Fibroblast of lung (primary cell): ENCODE measurements around the gene KCNN3. TPM values are rescaled to one million over a fixed set of nuclear protein-coding genes. Genes with fewer than 3 reads are reported as not detected.

Source experiments
- DNase-seq, 2 donors: peaks; one replicate each; pipeline versions ENCODE4 v3.0.0 to v3.0.0-alpha.2; 2010; ENCODE audit warnings: low read depth in 2 of 2
- H2AFZ ChIP-seq: 2 replicates; pipeline ENCODE4 v1.5.1; 2012; ENCODE audit warnings: low read length, control low read depth, inconsistent platforms
- H3K27ac ChIP-seq: 2 replicates; pipeline ENCODE4 v1.5.1; 2011; ENCODE audit warnings: low read length, control low read depth; ENCODE audit not compliant: insufficient read depth
- H3K27me3 ChIP-seq: 2 replicates; pipeline ENCODE4 v1.5.1; 2011; ENCODE audit warnings: mild to moderate bottlenecking, low read length; ENCODE audit not compliant: control insufficient read depth, insufficient read depth
- H3K36me3 ChIP-seq: 2 replicates; pipeline ENCODE4 v1.5.1; 2011; ENCODE audit warnings: low read length; ENCODE audit not compliant: control insufficient read depth, insufficient read depth
- H3K4me1 ChIP-seq: 2 replicates; pipeline ENCODE4 v1.5.1; 2011; ENCODE audit warnings: low read length; ENCODE audit not compliant: control insufficient read depth, insufficient read depth; ENCODE audit errors: extremely low read depth
- H3K4me2 ChIP-seq: 2 replicates; pipeline ENCODE4 v1.5.1; 2011; ENCODE audit warnings: low read length, control low read depth; ENCODE audit not compliant: insufficient read depth; ENCODE audit errors: extremely low read depth
- H3K4me3 ChIP-seq, 4 experiments: fragments of 200-600 bp in 1 of 4; sonication (generic) in 1 of 4; replicated peaks in 1 of 4; 2 replicates each; pipeline ENCODE4 v1.5.1; 2011 to 2016; ENCODE audit warnings: low read length in 4 of 4, low read depth in 3 of 4, mild to moderate bottlenecking in 3 of 4, control low read depth in 2 of 4, inconsistent platforms in 1 of 4, mixed read lengths in 1 of 4; ENCODE audit not compliant: insufficient read depth in 1 of 4; ENCODE audit errors: control extremely low read depth in 1 of 4
- H3K79me2 ChIP-seq: 2 replicates; pipeline ENCODE4 v1.5.1; 2012; ENCODE audit warnings: mild to moderate bottlenecking, low read length, inconsistent platforms; ENCODE audit not compliant: control insufficient read depth, insufficient read depth
- H3K9ac ChIP-seq: 2 replicates; pipeline ENCODE4 v1.5.1; 2011; ENCODE audit warnings: mild to moderate bottlenecking, low read length, control low read depth; ENCODE audit not compliant: insufficient read depth
- H3K9me3 ChIP-seq: 2 replicates; pipeline ENCODE4 v1.5.1; 2012; ENCODE audit warnings: low read depth, low read length; ENCODE audit not compliant: control insufficient read depth, insufficient read depth
- H4K20me1 ChIP-seq: 2 replicates; pipeline ENCODE4 v1.5.1; 2011; ENCODE audit warnings: low read length; ENCODE audit not compliant: control insufficient read depth, insufficient read depth; ENCODE audit errors: extremely low read depth
- EZH2 ChIP-seq: IDR thresholded peaks from 2 replicates; pipeline ENCODE4 v1.5.1; 2012; ENCODE audit warnings: low read length, control low read depth, mild to moderate bottlenecking; ENCODE audit errors: missing control alignments
- polyA plus RNA-seq, 2 donors: library from polyadenylated mRNA; depleted of rRNA in 1 of 2; stranded (reverse) in 1 of 2; unstranded in 1 of 2; fragments of >200 nt; gene quantifications; 2 replicates each; pipeline ENCODE4 v1.2.1, GENCODE V29; 2011 to 2012; ENCODE audit warnings: missing spikeins in 1 of 2
- total RNA-seq: library from RNA; depleted of rRNA; stranded (reverse); fragments of >200 nt; gene quantifications from 2 replicates; pipeline ENCODE4 v1.2.1, GENCODE V29; 2014
- TF ChIP-seq, protein P1 (sequence below), 2 donors: IDR thresholded peaks in 1 of 2; conservative IDR thresholded peaks in 1 of 2; 1 replicate in 1 of 2; 2 replicates in 1 of 2; pipeline ENCODE4 v1.5.1; 2011 to 2012; ENCODE audit warnings: low read length in 2 of 2, control low read depth in 1 of 2, inconsistent platforms in 1 of 2, low read depth in 1 of 2, mild to moderate bottlenecking in 1 of 2

KCNN3 gene
- total and polyA plus RNA-seq, 2 donors (not counting 1 experiment from before 2014, with no cell fraction given): not detected

- no peak overlapping the region for H3K27ac ChIP-seq
- DNase-seq: no peak
- no peaks in the 10 kb centered on the region for H3K36me3 ChIP-seq
- H3K79me2 ChIP-seq: no peaks in the 10 kb centered on the region
- no peak overlapping the region for H3K4me3 ChIP-seq
- H2AFZ ChIP-seq: no peak overlapping the region
- H3K4me1 ChIP-seq: no peaks in the 10 kb centered on the region
- H3K27me3 ChIP-seq: peaks cover 15% of the 10 kb centered on the region
- no peak for TF ChIP-seq EZH2
- TF ChIP-seq, protein P1, sequence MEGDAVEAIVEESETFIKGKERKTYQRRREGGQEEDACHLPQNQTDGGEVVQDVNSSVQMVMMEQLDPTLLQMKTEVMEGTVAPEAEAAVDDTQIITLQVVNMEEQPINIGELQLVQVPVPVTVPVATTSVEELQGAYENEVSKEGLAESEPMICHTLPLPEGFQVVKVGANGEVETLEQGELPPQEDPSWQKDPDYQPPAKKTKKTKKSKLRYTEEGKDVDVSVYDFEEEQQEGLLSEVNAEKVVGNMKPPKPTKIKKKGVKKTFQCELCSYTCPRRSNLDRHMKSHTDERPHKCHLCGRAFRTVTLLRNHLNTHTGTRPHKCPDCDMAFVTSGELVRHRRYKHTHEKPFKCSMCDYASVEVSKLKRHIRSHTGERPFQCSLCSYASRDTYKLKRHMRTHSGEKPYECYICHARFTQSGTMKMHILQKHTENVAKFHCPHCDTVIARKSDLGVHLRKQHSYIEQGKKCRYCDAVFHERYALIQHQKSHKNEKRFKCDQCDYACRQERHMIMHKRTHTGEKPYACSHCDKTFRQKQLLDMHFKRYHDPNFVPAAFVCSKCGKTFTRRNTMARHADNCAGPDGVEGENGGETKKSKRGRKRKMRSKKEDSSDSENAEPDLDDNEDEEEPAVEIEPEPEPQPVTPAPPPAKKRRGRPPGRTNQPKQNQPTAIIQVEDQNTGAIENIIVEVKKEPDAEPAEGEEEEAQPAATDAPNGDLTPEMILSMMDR (conservative IDR thresholded peaks at IDR 0.05 in 1 of 2, IDR thresholded peaks at IDR 0.05 in 1 of 2; ENCODE audit: low read depth in 1 of 2, low read length in 2 of 2): no peak
- H4K20me1 ChIP-seq: no peaks in the 10 kb centered on the region
- no peak overlapping the region for H3K4me2 ChIP-seq
- H3K9me3 ChIP-seq: no peaks in the 10 kb centered on the region
- H3K9ac ChIP-seq: no peak overlapping the region
Observed at GRCh38 chr1:154661110-154661509, 209.0 kb downstream of the KCNN3 start.

GRCh38 chr1:154659823-154660592 is 210.1 kb downstream of the KCNN3 start:
- TF ChIP-seq, protein P1 (conservative IDR thresholded peaks at IDR 0.05 in 1 of 2, IDR thresholded peaks at IDR 0.05 in 1 of 2; ENCODE audit: low read depth in 1 of 2, low read length in 2 of 2): no peak
- Histone ChIP-seq H3K79me2 (no peaks in the 10 kb centered on the region), H3K9me3 (no peaks in the 10 kb centered on the region), H3K9ac (no peak overlapping the region), H3K4me1 (no peaks in the 10 kb centered on the region), H2AFZ (no peak overlapping the region), H3K27ac (no peak overlapping the region), H4K20me1 (no peaks in the 10 kb centered on the region), H3K36me3 (no peaks in the 10 kb centered on the region), H3K4me2 (no peak overlapping the region), H3K27me3 (peaks cover 14% of the 10 kb centered on the region), H3K4me3 (no peak overlapping the region)
- DNase-seq: no peak

DNA sequence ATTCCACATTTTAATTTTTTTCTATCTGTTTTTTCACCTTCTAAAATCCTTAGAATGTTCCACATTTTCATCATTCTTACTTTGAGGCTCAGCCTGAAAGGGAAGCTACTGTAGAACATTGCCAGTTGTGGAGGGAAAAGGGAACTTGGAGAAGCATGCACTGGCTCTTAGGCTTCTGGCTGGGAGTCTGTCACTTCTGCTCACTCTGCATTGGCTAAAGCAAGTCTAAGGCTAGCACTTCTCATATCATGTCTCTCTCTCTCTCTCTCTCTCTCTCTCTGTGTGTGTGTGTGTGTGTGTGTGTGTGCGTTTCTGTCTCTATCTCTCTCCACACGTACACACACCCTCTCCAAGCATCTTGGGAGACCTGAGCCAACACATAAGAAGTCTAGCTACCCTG is 212.5 kb downstream of the KCNN3 start:
- no peak for TF ChIP-seq EZH2
- TF ChIP-seq, protein P1 (conservative IDR thresholded peaks at IDR 0.05 in 1 of 2, IDR thresholded peaks at IDR 0.05 in 1 of 2; ENCODE audit: low read depth in 1 of 2, low read length in 2 of 2): no peak
- Histone ChIP-seq H3K4me1 (no peaks in the 10 kb centered on the region), H3K27me3 (peaks cover 14% of the 10 kb centered on the region), H3K79me2 (no peaks in the 10 kb centered on the region), H3K4me2 (no peak overlapping the region), H2AFZ (no peak overlapping the region), H3K36me3 (no peaks in the 10 kb centered on the region), H3K9ac (no peak overlapping the region), H3K9me3 (no peaks in the 10 kb centered on the region), H4K20me1 (no peaks in the 10 kb centered on the region), H3K4me3 (no peak overlapping the region), H3K27ac (no peak overlapping the region)
- DNase-seq: no peak
